Gastrocnemius medialis (tissue), 4 donors: ENCODE results near the gene MSANTD3. TPM values are rescaled to one million over a fixed set of nuclear protein-coding genes. Genes with fewer than 3 reads are reported as not detected.

Experiments
- ATAC-seq, 2 donors: fragments of 150-250 bp; one replicate each; pipeline ENCODE4 v1.9.1; 2016
- DNase-seq, 2 donors: peaks; one replicate each; pipeline ENCODE4 v3.0.0-alpha.2; 2019
- H3K27ac ChIP-seq, 4 donors: fragments of 200-600 bp; sonication (generic); 1 replicate in 1 of 4; 2 replicates in 3 of 4; pipeline ENCODE4 v1.5.1; 2016 to 2018; ENCODE audit warnings: mild to moderate bottlenecking in 2 of 4, moderate library complexity in 1 of 4
- H3K27me3 ChIP-seq, 3 donors: fragments of 200-600 bp; sonication (generic) in 2 of 3; 1 replicate in 1 of 3; 2 replicates in 2 of 3; pipeline versions ENCODE4 v1.5.1 to v1.6.0; 2016 to 2019; ENCODE audit warnings: mild to moderate bottlenecking in 1 of 3, moderate library complexity in 1 of 3
- H3K36me3 ChIP-seq, 2 donors: fragments of 200-600 bp; sonication (generic) in 1 of 2; one replicate each; pipeline ENCODE4 v1.5.1; 2017 to 2018
- H3K4me1 ChIP-seq, 2 donors: fragments of 200-600 bp; sonication (generic) in 1 of 2; one replicate each; pipeline ENCODE4 v1.5.1; 2016 to 2017; ENCODE audit warnings: mild to moderate bottlenecking in 2 of 2
- H3K4me3 ChIP-seq, 4 donors: fragments of 200-600 bp; sonication (generic) in 3 of 4; 1 replicate in 1 of 4; 2 replicates in 3 of 4; pipeline ENCODE4 v1.5.1; 2016 to 2019; ENCODE audit warnings: mild to moderate bottlenecking in 2 of 4
- H3K9me3 ChIP-seq, 3 donors: fragments of 200-600 bp; sonication (generic) in 2 of 3; 1 replicate in 1 of 3; 2 replicates in 2 of 3; pipeline ENCODE4 v1.5.1; 2016 to 2019
- CTCF ChIP-seq, 5 experiments: fragments of 450-650 bp in 3 of 5; fragments of 200-600 bp in 2 of 5; sonication (generic) in 2 of 5; IDR thresholded peaks in 4 of 5; conservative IDR thresholded peaks in 1 of 5; 1 replicate in 4 of 5; 2 replicates in 1 of 5; pipeline ENCODE4 v1.5.1; 2016 to 2019; ENCODE audit warnings: antibody characterized with exemption in 5 of 5, mild to moderate bottlenecking in 3 of 5, moderate library complexity in 3 of 5
- POLR2A ChIP-seq, 2 donors: fragments of 450-650 bp; IDR thresholded peaks; one replicate each; pipeline ENCODE4 v1.6.1; 2017; ENCODE audit warnings: antibody characterized with exemption in 2 of 2, mild to moderate bottlenecking in 2 of 2, moderate library complexity in 2 of 2
- in situ Hi-C, 4 donors: fragments of 200-750 bp; cut with MboI; loops; one replicate each; pipeline versions ENCODE4 v1.15.0 to v1.8.0; 2017; ENCODE audit warnings: low sequenced_read_pairs in 4 of 4
- intact Hi-C: fragments of 100-400 bp; cut with DNase I; formaldehyde crosslinking; loops from one replicate; pipeline ENCODE4 v1.15.1; 2023; ENCODE audit warnings: low total_unique reads
- total RNA-seq, 4 donors: library from RNA; depleted of rRNA; stranded (reverse); fragments of >200 nt; gene quantifications; one replicate each; pipeline versions ENCODE4 v1.1.0 to v1.2.3, GENCODE V29; 2016

Gene MSANTD3
- total RNA-seq, 4 donors from 2014 or later: 23.3 to 62.6 (median 40.1) TPM

- TF ChIP-seq CTCF (IDR thresholded peaks at IDR 0.05 in 4 of 5, conservative IDR thresholded peaks at IDR 0.05 in 1 of 5) (no peak), POLR2A (IDR thresholded peaks at IDR 0.05) (no peak)
- Histone ChIP-seq H3K27me3 (no peaks in the 10 kb centered on the region), H3K4me1 (peaks cover 37 to 38% of the 10 kb centered on the region in 2 donors), H3K9me3 (no peaks in the 10 kb centered on the region), H3K36me3 (no peaks in the 10 kb centered on the region), H3K4me3 (no peak overlapping the region), H3K27ac (peak overlapping the region; percentile 66 to 83 (median 71))
- peak; percentile 100 for ATAC-seq
- intact Hi-C loops: loop anchor here (1.0 to 5.0 kb wide), 2 partner anchors 26 to 39 kb away; partner anchors contain the start of gene MSANTD3
- in situ Hi-C loops: no loop called here
- DNase-seq: peak; percentile 71 to 82
These were observed 39.4 kb downstream of the MSANTD3 start for GRCh38 chr9:100466171-100466828.

- no peaks in the 10 kb centered on the region for H3K36me3 ChIP-seq
- TF ChIP-seq CTCF (IDR thresholded peaks at IDR 0.05 in 4 of 5, conservative IDR thresholded peaks at IDR 0.05 in 1 of 5) (no peak), POLR2A (IDR thresholded peaks at IDR 0.05) (no peak)
- ATAC-seq (no peak), DNase-seq (no peak)
- H3K9me3 ChIP-seq: no peaks in the 10 kb centered on the region
- intact Hi-C loops (loop anchor here (1.0 to 5.0 kb wide), 2 partner anchors 27 to 40 kb away; partner anchors contain the start of gene MSANTD3), in situ Hi-C loops (no loop called here)
- no peaks in the 10 kb centered on the region for H3K27me3 ChIP-seq
- peak overlapping the region; percentile 66 to 83 (median 71) for H3K27ac ChIP-seq
- no peak overlapping the region for H3K4me3 ChIP-seq
- peaks cover 37 to 38% of the 10 kb centered on the region in 2 donors for H3K4me1 ChIP-seq
These were observed 39.9 kb downstream of the MSANTD3 start for GRCh38 chr9:100466829-100467221.

- in situ Hi-C loops: no loop called here
- TF ChIP-seq POLR2A (IDR thresholded peaks at IDR 0.05): no peak
- TF ChIP-seq CTCF (IDR thresholded peaks at IDR 0.05 in 4 of 5, conservative IDR thresholded peaks at IDR 0.05 in 1 of 5): no peak
- Histone ChIP-seq H3K36me3 (no peaks in the 10 kb centered on the region), H3K4me1 (peaks cover 37 to 38% of the 10 kb centered on the region in 2 donors), H3K27ac (peak overlapping the region in 3 of 4 donors; percentile 30 to 83 (median 71)), H3K4me3 (no peak overlapping the region), H3K27me3 (no peaks in the 10 kb centered on the region), H3K9me3 (no peaks in the 10 kb centered on the region)
- intact Hi-C loops: loop anchor here (5.0 kb wide), 1 partner anchor 41 kb away; the partner anchor contains the start of gene MSANTD3
- ATAC-seq (no peak), DNase-seq (no peak)
These were observed 41.1 kb downstream of the MSANTD3 start for GRCh38 chr9:100468041-100468440.

GRCh38 chr9:100472268-100472667 is 45.3 kb downstream of the MSANTD3 start:
- intact Hi-C loops: no loop called here
- DNase-seq (no peak), ATAC-seq (no peak)
- Histone ChIP-seq H3K4me3 (peak overlapping the region in 2 of 4 donors; percentile 66 to 71), H3K27ac (no peak overlapping the region), H3K9me3 (no peaks in the 10 kb centered on the region), H3K4me1 (peaks cover 13 to 14% of the 10 kb centered on the region in 2 donors), H3K27me3 (no peaks in the 10 kb centered on the region), H3K36me3 (no peaks in the 10 kb centered on the region)
- in situ Hi-C loops: no loop called here
- TF ChIP-seq POLR2A (IDR thresholded peaks at IDR 0.05): no peak
- no peak for TF ChIP-seq CTCF (IDR thresholded peaks at IDR 0.05 in 4 of 5, conservative IDR thresholded peaks at IDR 0.05 in 1 of 5)
